GM19193 (cell line): ENCODE measurements around the gene IMPDH2.
A peak's percentile ranks its signal among the peaks of the same experiment; 100 is the strongest.

Experiments used
- POLR2A ChIP-seq: IDR thresholded peaks from 4 replicates; pipeline ENCODE4 v1.6.1; 2011; ENCODE audit not compliant: insufficient read depth, insufficient read length; ENCODE audit errors: extremely low read depth

Gene IMPDH2

GRCh38 chr3:49028673-49029562 lies at the start of gene IMPDH2:
Gene IMPDH2 (minus strand): TSS chr3:49029398. CDS start chr3:49029350, 48 bp downstream.
- TF ChIP-seq POLR2A = peak; percentile 99

- no peak for TF ChIP-seq POLR2A
These were observed 47.4 kb upstream of the IMPDH2 start for GRCh38 chr3:49076646-49077045.

GRCh38 chr3:49076116-49076515 lies 46.9 kb upstream of the IMPDH2 start:
- TF ChIP-seq POLR2A = no peak

GRCh38 chr3:49058011-49058410 lies 28.8 kb upstream of the IMPDH2 start:
- no peak for TF ChIP-seq POLR2A

DNA sequence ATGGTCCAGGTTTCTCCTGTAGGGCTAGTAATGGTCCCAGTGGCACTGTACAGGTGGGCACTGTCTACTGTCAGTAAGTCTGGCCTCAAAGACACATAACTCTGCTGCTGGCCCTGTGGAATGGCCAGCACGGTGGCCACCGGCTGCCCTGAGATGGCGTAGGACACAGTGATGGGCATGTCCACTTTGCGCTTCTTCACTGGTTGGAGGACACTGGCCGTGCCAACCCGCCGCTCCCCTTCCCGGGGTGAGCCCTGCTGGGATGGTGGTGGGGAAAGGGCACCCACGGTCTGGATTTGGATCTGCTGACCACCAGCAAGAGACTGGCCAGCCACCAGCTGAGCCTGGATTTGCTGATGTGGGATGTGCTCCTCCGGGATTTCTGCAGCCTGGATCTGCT lies 28.1 kb upstream of the IMPDH2 start:
- no peak for TF ChIP-seq POLR2A

DNA sequence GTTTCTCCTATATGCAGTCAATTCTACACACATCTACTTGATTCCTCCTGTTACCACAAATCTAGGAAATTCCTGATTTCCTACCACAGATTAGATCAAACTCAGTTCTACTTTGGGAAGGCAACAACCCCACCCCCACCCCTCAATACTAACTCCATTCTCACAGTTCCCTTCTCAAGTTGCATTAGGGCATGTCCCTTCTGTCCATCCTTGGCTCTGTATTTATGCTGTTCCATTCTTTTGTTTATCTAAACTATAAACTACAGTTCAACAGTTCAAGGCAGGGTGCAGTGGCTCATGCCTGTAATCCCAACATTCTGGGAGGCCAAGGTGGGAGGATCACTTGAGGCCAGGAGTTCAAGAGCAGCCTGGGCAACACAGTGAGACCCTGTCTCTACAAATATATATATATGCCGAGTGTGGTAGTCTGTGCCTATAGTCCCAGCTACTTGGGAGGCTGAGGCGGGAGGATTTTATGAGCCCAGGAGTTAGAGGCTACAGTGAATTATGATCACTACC lies 25.2 kb upstream of the IMPDH2 start:
- TF ChIP-seq POLR2A = no peak

DNA sequence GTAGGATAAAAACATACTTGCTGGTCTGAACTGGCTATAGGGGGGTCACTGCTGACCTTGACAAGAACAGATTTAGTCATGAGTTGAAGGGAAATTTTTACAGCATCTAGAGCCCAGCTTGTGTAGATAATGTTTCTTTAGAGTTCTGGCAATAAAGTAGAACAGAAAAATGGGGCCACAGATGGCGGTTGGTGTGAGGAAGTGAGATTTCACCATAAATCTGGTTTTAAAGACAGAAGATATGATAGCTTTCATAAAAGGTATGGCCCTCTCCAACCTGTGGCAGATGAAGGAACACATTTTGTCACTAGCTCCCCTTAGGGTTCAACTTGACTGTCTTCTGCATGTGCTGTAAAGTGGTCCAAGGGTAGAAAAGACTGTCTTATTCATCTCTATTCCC lies 24.3 kb upstream of the IMPDH2 start:
- TF ChIP-seq POLR2A = no peak

DNA sequence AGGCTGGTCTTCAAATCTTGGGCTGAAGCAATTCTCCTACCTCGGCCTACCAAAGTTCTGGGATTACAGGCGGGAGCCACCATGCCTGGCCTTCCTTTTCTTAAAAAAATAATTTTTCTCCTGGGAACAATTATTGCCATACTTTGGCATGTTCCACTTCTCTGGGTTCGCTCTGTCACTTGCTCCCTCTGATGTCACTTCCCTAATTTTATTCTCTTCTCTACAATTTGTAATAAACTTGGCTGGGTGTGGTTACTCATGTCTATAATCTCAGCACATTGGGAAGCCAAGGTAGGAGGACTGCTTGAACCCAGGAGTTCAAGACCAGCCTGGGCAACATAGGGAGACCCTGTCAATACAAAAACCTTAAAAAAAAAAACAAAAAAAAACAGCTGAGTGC lies 6.1 kb upstream of the IMPDH2 start:
- no peak for TF ChIP-seq POLR2A

- no peak for TF ChIP-seq POLR2A
These were observed 5.5 kb upstream of the IMPDH2 start for GRCh38 chr3:49034650-49035049.

DNA sequence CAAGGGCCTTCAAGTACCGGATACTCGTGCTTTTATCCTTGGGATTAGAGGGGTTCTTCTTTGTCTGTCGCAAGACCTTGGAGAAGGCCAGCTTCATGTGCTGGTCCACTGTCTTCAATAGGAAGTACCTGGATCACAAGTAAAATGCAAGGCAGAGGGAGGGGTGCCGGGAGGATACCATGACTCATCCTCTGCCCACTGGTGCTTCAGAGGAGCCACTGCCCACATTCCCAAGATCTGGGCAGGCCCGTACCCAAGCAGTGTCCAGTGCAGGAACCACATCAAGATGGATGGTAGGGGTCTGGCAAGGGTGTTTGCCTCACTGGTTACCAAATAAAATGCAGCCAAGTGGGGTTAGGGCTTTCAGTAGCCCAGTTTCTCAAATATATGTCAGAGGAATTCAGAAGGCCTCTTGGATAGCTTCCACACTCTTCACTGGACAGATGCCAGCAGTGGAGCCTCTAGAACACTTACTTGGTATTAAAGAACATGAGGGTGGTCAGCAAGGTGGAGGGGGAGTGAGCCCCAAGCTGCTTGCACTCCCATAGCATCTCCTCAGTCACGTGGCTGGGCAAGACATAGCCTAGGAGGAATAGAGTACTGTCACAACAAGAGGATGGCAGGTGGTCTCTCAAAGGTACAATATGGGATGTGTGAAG lies 3.6 kb upstream of the IMPDH2 start:
- no peak for TF ChIP-seq POLR2A

GRCh38 chr3:49030321-49030720 lies 1.1 kb upstream of the IMPDH2 start:
- no peak for TF ChIP-seq POLR2A

DNA sequence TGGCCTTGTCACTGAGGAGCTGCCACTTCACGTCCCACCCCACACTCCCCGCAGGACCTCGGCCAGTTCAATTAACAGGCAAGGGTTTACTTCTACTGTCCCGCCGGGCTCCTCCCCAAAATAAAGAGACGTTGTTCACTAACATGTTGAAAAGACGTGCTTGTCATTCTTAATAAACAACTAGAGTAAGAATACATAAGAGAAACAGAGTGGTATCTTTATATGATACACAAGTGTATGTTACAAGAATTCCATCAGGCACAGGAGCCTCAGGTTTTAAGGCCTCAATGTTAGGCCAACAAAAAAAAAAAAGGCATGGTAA lies 326 bp upstream of the IMPDH2 start:
- no peak for TF ChIP-seq POLR2A

GRCh38 chr3:49028298-49028672 lies 913 bp downstream of the IMPDH2 start:
- no peak for TF ChIP-seq POLR2A

DNA sequence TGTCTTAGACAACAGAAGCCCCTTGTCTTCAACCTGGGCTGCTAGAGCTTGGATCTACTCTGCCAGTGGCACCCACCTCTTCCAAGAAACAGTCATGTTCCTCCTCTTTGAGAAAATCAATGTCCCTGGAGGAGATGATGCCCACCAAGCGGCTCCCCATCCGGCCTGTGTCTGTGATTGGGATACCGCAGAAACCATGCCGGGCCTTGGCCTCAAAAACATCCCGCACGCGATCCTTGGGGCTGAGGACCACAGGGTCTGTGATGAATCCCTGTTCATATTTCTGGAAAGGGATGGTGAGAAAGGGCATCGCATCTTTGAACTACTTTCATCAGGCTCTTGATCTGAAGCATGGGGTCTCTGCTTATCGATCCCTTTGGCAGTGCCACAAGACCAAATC lies 1.6 kb downstream of the IMPDH2 start:
- TF ChIP-seq POLR2A = peak; percentile 19

DNA sequence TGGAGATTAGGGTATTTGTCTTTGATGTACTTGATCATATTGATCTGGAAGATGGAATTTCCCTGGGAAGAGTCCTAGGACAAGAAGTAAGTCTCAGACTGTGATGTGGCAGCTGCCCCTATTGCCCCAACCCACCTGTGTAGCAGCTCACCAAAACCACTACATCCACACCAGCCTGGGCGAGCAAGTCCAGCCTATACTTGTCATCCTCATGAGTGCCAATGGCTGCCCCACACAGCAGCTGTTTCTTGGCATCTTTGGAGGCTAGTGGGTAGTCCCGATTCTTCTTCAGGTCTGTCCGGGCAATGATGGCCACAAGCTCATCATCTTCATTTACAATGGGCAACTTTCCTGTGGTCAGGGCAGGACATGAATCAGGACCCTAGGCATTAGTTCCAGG lies 2.7 kb downstream of the IMPDH2 start:
- TF ChIP-seq POLR2A = peak; percentile 26
